LHCN-M2 (cell line): ENCODE results near the gene TMEM255A. TPM values are rescaled to one million over a fixed set of nuclear protein-coding genes. Genes with fewer than 3 reads are reported as not detected.
A peak's percentile ranks its signal among the peaks of the same experiment; 100 is the strongest.
"Not testable (repeated sequence)": the region's sequence is repeated elsewhere in the genome, so short reads cannot be mapped to it uniquely, and the experiment has no call there.

ENCODE experiments used
- DNase-seq: peaks from one replicate; pipeline ENCODE4 v3.0.0-alpha.2; 2012; ENCODE audit warnings: low read depth
- polyA plus RNA-seq: library from polyadenylated mRNA; unstranded; fragments of >200 nt; gene quantifications from one replicate; pipeline ENCODE4 v1.2.1, GENCODE V29; 2012; ENCODE audit warnings: missing spikeins
- total RNA-seq: library from RNA; depleted of rRNA; stranded (reverse); fragments of >200 nt; gene quantifications from 2 replicates; pipeline ENCODE4 v1.2.3, GENCODE V29; 2014; rRNA removed

Gene TMEM255A
- 0.06 and 0.17 TPM in 2 replicates for total RNA-seq
- 2.2 TPM for polyA plus RNA-seq

DNA sequence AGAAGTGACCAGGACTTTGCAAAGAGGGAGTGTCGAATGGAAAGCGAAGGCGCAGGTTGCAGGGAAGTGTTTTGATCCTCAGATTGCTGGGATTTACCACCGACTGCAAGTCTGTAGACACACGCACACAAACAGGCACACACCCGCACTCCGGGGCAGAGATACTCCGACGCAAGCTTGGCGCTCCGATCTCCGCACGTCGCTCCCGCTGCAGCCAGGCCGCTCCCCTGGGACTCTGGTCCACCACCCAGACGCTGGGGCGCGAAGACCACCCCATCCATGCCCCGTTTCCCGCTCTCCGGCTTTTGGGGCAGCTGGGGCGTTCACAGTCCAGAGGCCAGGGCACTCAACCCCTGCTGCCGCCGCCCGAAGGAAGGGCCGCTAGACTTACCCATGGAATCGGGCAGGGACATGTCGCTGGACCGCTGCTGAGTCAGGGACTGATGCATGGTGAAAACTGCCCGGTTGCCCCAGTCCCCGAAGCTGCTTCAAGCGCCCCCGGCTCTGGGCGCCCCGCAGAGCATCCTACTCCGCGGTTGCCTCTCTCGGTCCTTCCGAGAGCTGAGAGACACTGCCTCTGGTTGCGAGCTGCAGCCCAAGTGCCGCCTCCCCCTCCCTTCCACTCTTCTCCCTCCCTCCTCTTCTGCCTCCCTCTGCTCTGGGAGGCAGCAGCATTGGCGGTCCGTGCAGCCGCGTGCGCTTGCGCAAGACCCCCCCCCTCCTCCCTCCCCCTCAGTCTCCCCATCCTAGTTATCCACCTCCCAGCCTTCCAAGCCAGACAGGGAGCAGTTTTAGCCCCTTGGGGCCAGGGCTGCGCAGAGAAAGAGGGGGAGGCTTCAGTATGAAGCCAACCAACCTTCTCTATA is at the start of gene TMEM255A:
TSS of gene TMEM255A (minus strand) at position 601 of the 866 bp plus-strand sequence. CDS start at position 449, 152 bp downstream.
- peak; percentile 2 for DNase-seq

DNA sequence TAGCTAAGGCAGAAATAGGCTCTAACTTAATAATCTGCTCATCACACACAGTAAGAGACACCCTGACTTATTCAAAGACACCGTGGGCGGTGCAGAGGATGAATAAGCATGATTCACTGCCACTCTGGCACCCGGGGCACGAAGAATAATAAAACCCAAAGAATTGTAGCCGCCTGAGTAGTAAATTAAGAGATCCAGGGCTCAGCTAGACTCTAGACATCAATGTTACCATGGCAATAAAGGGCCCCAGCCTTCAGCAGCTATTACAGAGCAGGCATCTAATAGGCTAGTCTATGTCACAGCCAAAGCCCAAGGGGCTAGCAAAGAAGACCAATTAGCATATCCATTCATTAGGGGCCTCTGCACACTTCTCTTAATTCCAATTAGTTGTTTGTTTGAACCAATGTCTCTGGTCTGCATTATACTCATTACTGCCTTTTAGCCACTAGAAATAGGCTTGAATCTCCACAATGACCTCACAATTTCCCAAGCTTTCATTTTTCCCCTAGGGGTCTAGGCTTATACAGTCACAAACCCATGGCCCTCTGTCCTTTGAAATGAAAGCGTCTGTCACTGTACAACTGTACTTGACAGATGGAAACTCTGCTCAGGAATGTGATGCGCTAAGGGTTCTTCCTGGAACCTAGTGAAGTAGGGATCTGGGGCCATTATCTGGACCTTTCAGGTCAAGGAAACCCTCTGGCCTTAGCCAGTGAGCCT is 47.6 kb upstream of the TMEM255A start:
- DNase-seq, result peak; percentile 81

DNA sequence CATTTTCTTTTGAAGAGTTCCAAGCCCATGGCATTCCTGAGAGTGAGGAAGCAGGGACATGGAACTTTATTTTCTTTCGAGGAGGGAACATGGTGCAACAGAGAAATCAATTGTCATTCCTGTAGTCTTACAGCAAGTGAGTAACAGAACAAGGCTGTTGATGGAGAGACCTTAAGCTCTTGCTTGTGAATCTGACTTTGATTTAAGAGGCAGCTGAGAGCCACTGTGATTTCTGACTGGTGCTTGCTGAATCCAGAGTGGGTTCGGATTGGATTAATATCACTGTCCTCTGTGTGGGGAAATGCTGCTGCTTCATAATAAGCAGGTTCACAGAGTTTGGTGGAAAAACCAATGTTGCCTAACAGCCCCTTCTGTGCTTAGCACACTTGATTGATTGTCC is 45.9 kb upstream of the TMEM255A start:
- no peak for DNase-seq

DNA sequence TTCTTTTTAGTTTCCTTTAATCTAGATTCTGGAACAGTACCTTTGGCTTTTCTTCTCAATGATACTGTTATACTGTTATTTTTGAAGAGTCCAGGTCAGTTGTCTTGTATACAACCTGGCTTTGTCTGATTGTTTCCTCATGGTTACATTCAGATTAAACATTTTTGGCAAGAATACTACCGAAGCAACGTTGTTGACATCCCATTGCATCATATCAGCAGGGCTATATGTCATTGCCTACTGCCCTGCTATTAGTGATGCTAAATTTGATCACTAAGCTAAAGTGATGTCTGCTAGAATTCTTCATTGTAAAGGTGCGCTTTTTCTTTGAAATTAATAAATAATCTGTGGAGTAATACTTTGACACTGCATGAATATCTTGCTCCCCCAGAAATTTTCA is 44.8 kb upstream of the TMEM255A start:
- DNase-seq, result no peak

DNA sequence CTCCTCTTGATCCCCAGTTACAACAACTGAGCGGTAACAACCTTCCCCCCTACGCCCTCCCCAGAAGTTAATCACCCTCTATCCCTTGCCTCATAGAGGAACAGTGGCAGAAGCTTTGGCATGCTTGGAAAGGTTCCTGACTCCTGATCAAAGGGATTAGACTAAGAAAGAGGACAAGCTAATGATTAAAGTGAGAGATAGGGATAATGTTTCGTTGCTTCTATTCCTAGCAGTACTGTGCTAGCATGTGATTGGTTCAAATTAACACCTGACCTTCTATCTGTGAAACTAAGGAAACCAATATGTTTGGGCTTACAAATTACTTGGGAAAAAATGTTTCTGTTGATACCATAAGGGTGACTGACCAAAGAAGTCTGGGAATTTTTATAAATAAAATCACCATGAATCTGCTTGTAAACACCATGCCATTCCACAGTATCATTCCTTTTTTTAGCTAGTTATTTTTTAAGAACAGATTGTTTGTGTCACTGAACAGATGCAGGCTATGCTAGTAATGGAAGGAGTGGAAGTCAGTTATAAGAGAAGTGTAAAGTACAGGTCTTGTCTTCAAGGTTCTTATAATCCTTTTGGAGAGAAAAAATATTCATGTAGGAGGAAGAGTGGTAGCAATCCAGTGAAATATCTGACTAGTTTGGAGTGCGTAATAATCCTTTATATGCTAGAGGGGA is 39.3 kb upstream of the TMEM255A start:
- no peak for DNase-seq

DNA sequence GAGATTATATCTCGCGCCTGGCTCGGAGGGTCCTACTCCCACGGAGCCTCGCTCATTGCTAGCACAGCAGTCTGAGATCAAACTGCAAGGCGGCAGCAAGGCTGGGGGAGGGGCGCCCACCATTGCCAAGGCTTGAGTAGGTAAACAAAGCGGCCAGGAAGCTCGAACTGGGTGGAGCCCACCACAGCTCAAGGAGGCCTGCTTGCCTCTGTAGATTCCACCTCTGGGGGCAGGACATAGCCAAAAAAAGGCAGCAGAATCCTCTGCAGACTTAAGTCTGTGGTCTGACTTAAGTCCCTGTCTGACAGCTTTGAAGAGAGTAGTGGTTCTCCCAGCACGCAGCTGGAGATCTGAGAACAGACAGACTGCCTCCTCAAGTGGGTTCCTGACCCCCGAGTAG is 33.3 kb upstream of the TMEM255A start:
- not testable (repeated sequence) for DNase-seq

DNA sequence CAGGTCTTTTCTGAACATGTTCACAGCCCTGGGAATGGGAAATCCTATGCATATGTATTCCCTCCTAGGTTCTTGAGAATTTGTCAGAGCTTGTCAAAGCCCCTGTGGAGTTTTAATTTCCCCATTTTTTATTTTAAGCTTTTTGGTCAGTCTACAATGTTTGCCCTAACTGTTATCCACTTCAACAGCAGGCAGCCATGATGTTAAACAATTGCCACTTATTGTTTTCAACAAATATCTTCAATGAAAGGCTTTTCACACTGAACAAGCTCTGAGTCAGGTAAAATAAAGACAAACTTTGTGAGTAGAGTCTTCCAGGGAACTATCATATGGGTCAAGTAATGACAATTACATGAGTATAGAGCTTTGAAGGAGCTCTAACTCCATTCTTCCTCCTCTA is 25.6 kb upstream of the TMEM255A start:
- no peak for DNase-seq

DNA sequence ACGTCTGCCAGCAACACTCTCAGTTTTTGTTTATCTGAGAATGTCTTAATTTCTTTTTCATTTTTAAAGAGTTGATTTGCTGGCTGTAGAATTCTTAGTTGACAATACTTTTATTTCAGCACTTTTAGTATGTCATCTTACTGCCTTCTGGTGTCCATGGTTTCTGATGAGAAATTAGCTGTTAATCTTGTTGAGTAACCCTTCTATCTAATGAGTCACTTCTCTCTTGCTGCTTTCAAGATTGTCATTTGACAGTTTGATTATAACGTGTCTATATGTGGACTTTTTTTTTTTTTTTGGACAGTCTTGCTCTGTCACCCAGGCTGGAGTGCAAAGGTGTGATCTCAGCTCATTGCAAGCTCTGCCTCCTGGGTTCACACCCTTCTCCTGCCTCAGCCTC is 24.0 kb upstream of the TMEM255A start:
- DNase-seq, result no peak

DNA sequence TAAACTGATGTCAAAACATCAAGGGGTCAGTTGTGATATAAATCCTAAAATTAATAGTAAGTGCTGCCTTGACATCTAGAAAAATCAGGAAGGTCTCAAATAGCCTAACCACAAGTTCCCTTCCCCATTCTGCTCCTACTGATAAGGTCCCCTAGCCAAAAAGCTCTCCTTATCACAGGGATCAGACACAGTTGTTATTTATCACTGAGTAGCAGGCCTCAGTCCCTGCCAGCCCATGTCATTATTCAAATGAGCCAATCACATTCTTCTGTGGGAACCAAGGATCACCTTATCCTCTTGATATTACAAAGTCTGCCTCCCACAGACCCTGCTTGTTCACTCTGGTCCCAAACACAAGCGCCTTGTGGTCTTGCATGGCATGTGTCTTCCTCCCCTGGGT is 23.3 kb upstream of the TMEM255A start:
- DNase-seq, result no peak

DNA sequence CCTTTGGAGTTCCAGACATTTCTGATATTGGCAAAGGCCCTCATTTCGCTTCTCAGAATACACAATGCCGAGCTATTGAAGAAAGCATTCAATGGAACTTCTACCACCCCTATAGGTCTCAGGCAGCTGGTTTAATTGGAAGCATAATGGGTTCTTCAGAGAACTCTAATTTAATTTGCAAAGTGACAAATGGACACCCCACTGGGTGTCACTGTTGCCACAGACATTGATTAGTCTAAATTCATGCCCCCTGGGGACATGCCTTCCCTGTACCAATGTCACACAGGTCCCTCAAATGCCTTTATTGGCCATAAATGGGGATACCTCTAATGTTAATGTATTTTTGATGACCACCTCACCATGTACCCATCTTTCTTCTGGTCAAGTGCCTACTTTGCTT is 22.9 kb upstream of the TMEM255A start:
- no peak for DNase-seq

DNA sequence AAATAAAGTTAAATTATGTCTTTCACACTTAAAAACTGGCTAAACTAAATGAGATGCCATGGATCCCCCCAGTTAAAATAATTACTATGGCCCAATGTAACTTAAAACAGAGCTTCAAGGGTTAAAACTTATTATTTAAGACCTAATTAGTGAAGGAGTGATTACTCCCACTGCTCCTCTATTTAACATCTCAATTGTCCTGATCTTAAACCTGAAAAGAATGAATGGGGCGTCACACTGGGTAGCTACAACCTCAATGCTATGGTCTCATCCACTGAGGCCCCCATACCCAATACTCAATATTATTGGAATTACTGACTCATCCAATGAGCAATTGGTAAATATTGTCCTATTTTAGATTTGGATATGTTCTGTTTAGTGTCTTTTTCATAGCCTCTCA is 21.1 kb upstream of the TMEM255A start:
- DNase-seq, result no peak

DNA sequence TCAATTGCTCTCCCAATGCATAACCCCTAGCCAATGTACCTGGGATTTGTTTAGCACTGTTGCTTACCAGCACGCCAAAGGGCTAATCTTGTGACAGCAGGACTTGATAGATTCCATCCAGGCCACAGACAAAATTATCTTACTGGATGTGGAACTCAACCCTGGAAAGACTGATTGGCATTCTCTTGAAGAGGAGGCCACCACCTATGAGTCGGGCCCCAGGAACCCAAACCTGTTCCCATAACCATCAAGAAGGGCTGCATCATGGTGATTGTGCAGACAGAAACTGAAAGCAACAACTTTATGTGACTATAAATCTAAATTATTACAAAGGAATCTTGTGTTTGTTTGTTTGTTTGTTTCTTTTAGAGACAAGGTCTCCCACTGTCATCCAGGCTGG is 19.9 kb upstream of the TMEM255A start:
- DNase-seq, result no peak

DNA sequence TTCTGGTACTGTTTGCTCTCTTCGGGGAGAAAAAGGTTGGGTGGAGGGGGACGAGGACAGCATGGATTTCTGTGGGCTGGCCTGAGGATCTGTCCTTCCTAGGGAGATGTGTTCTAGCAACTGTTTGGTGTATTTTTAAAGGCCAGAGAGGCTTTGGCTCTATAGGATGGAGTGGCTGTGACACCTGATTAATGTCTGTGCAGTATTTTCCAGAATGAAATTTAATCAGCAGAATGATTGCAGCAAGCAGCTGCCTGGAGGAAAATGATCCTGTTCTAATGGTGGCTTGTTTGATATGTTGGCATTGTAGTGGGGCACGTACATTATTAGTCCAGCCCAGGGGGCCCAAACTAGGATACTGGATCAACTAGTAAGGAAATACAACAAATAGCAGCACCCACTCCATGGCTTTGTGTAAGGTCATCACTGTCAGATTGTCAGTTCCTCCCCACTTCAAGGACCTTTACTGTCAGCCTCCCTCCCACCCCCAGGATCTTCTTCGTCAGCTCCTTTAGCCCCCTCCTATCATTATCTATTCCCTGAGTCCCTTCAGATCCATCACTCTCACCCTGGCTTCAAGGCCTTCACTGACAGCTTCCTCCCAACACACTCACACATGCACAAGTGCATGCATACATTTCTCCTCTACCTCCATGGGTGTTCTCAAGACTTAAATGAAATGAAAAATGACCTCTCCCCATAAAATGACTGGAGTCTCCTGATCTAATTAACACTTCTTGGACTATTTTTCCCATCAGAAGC is 10.4 kb upstream of the TMEM255A start:
- no peak for DNase-seq

DNA sequence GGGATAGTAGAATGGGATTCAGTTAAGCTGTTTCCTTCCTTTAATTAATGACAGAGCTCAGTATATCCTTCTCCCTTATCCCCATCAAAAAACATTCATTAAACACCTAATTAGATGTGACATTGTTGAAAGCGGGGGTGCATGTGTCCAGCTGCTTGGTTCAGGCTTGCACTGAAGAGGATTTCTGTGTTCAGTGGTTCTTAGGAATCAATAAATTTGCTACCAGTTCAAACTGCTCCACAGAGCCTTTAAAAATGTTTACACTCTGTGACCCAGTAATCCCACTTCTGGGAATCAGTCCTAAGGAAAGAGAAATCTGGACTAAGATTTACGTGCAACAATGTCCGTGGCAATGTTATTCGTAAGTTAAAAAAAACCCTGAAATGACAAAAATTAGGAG is 7.2 kb upstream of the TMEM255A start:
- no peak for DNase-seq

DNA sequence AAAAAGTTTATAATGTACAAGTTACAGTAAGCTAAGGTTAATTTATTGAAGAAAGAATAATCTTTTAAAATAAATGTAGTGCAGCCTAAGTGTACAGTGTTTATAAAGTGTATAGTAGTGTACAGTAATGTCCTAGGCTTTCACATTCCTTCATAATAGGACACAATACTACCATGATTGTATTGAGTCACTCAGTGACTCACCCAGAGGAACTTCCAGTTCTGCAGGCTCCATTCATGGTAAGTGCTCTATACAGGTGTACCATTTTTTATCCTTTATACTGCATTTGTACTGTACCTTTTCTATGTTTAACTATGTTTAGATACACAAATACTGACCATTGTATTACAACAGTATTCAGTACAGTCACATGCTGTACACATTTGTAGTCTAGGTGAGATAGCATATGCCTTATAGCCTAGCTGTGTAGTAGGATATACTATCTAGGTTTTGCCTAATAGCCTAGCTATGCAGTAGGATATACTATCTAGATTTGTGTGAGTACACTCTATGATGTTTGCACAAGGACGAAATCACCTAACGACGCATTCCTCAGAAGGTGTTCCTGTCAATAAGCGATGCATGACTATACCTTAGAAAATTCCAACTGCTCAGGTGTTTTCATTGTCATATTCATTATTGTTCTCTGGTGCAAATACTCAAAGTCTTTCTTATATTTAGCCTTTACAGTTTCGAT is 5.5 kb upstream of the TMEM255A start:
- DNase-seq, result peak; percentile 35

DNA sequence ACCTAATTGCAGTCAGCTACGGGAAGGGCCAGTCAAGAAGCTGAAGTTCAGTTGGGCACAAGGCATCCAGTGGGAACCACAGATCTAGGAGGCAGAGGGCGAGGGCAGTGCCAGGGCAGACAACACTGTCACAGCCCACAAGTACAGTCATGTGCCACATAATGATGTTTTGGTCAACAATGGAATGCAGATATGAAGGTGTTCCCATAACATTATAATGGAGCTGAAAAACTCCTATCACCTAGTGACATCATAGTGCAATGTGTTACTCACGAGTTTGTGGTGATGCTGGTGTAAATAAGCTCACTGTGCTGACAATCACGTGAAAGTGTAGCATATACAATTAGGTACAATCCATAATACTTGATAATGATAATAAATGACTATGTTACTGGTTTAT is 4.5 kb upstream of the TMEM255A start:
- peak; percentile 4 for DNase-seq

DNA sequence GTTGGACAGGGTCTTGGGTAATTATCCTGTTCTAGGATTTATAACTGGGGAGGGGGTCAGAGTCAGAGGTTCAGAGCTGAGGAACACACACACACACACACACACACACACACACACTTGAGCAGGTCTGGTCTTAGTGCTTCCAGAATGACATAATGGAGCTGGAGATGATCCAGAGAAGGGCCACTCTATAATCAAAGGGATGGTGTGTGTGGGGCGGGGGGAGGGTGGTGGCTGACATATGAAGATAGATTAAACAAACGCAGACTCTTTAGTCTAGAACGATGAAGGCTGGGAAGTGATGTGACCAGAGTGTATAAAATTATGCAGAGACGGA is 434 bp upstream of the TMEM255A start:
- no peak for DNase-seq

DNA sequence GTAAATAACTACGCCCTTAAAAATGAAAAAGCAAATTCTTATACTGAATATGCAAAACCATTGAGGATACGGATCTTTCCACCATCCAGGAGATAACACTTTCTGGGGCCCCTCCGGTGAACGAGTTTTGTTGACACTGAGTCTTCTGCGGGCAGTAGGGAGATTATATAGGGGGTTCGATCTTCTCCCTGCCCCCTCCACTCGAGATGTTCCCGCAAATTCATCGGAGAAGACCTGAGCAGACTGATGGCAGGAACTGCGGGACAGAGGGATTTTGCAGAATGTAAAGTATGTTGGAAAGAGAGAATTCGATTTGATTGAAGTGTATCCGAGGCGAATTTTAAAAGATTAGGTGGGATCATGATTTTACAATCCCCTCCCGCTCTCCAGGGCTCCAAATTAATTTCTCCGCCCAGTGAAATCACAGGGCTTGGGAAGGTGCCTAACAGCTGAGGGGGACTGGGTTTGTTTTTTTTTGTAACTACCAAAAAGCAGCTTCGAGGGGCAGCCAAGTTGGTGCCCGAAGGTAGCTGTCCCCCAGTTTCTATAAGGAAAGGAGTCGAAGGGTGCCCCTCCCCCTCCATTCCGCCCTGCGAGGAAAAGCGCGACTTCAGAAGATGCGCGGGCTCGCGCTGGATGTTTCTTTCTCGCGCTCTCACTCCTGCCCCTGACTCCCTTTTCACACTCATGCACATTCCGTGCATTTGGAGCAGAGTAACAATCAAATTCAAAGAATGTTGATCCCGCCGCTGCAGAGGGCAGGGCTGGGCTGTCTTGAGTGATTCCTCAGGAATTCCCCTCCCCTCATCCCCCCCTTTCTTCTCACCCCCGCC is 1.2 kb downstream of the TMEM255A start:
- peak; percentile 8 for DNase-seq

DNA sequence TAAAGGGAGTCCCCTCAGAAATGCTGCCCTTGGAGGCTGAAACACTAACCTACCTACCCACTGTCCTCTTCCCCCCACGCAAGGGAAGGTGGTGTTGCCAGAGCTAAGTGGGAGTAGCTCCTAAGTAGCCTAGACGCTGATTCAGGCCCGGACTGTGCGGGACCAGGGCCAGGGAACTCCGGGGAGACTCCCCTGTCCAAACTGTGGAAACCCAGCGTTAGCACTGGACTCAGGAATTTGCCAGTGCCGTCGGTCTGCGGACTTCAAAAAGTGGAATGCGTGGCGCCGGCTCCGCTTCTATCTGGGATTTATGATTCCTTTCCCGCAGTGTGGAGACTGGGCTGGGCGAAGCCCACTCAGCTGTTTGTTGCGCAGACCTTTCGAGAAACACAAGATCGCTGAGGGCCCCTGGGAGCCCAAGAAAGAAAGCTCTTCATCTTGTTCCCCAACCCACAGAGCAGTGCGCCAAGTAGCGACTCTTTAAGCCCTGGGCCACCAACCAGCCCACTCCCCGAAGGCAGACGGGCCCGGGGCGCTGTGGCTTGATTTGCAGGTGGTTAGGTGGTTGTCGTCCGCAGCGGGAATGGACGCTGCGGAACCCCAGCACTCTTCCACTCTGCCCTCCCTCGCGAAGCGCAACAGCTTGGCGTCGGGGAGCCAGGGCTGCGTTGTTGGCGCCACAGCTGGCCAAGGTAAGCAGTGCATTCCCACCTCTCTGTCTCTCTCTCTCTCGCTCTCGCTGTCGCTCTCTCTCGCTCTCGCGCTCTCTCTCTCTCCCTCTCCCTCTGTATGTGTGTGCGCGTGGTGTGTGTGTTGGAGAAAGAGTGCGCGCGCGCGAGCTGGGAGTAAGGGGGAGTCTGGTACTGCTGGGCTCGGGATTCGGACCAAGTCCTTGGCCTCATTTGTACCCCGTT is 2.0 kb downstream of the TMEM255A start:
- DNase-seq, result peak; percentile 57
